Activated T-cell treated with anti-CD3 and anti-CD28 coated beads, Interleukin-2, amount 50 U/mL, for 4 hours (primary cell): ENCODE measurements around the gene ARID2. TPM values are rescaled to one million over a fixed set of nuclear protein-coding genes. Genes with fewer than 3 reads are reported as not detected.

Experiments
- ATAC-seq, 2 donors: fragments of 200-7000 bp; cut with Tn5 transposase; one replicate each; pipeline ENCODE4 v1.10.0; 2021
- DNase-seq: peaks from one replicate; pipeline ENCODE4 v3.0.0-alpha.2; 2020
- H3K27me3 Mint-ChIP-seq: one replicate; pipeline ENCODE4 v1.8.0; 2021; ENCODE audit warnings: low read depth, mixed read lengths
- H3K36me3 Mint-ChIP-seq: one replicate; pipeline ENCODE4 v1.8.0; 2022; ENCODE audit warnings: mixed read lengths; ENCODE audit not compliant: insufficient read depth
- H3K4me1 Mint-ChIP-seq: one replicate; pipeline ENCODE4 v1.8.0; 2021; ENCODE audit warnings: low read depth, mixed read lengths
- H3K4me3 Mint-ChIP-seq: one replicate; pipeline ENCODE4 v1.8.0; 2021; ENCODE audit warnings: mild to moderate bottlenecking, moderate library complexity, mixed read lengths
- H3K9me3 Mint-ChIP-seq: one replicate; pipeline ENCODE4 v1.8.0; 2021; ENCODE audit warnings: mixed read lengths
- total RNA-seq, 3 donors: library from RNA; stranded (reverse); gene quantifications; one replicate each; pipeline ENCODE4 v1.2.1, GENCODE V29; 2021

ARID2 gene
- total RNA-seq, 3 donors from 2014 or later = 19.6 to 21.2 (median 20.0) TPM

GRCh38 chr12:45763381-45763780, 33.9 kb downstream of the ARID2 start:
- no peak for DNase-seq
- H3K4me3 Mint-ChIP-seq = no peak overlapping the region
- ATAC-seq = no peak
- peaks cover 2% of the 10 kb centered on the region for H3K9me3 Mint-ChIP-seq
- H3K36me3 Mint-ChIP-seq = peaks cover 18% of the 10 kb centered on the region
- H3K4me1 Mint-ChIP-seq = peaks cover 50% of the 10 kb centered on the region
- no peaks in the 10 kb centered on the region for H3K27me3 Mint-ChIP-seq

GRCh38 chr12:45768194-45768593, 38.7 kb downstream of the ARID2 start:
- ATAC-seq (no peak), DNase-seq (no peak)
- peaks cover 15% of the 10 kb centered on the region for H3K9me3 Mint-ChIP-seq
- H3K4me3 Mint-ChIP-seq = no peak overlapping the region
- peaks cover 25% of the 10 kb centered on the region for H3K36me3 Mint-ChIP-seq
- H3K27me3 Mint-ChIP-seq = no peaks in the 10 kb centered on the region
- peaks cover 49% of the 10 kb centered on the region for H3K4me1 Mint-ChIP-seq

GRCh38 chr12:45773747-45774146, 44.2 kb downstream of the ARID2 start:
- no peak overlapping the region for H3K4me3 Mint-ChIP-seq
- H3K27me3 Mint-ChIP-seq = no peaks in the 10 kb centered on the region
- peaks cover 9% of the 10 kb centered on the region for H3K36me3 Mint-ChIP-seq
- DNase-seq (no peak), ATAC-seq (no peak)
- H3K4me1 Mint-ChIP-seq = peaks cover 47% of the 10 kb centered on the region
- H3K9me3 Mint-ChIP-seq = peaks cover 10% of the 10 kb centered on the region

GRCh38 chr12:45774508-45775162, 45.1 kb downstream of the ARID2 start:
- DNase-seq (no peak), ATAC-seq (no peak)
- Mint-ChIP-seq H3K27me3 (no peaks in the 10 kb centered on the region), H3K9me3 (peaks cover 2% of the 10 kb centered on the region), H3K4me3 (no peak overlapping the region), H3K4me1 (peaks cover 42% of the 10 kb centered on the region), H3K36me3 (peaks cover 3% of the 10 kb centered on the region)

- H3K9me3 Mint-ChIP-seq = no peaks in the 10 kb centered on the region
- H3K36me3 Mint-ChIP-seq = peaks cover 1% of the 10 kb centered on the region
- H3K4me1 Mint-ChIP-seq = peaks cover 41% of the 10 kb centered on the region
- no peak overlapping the region for H3K4me3 Mint-ChIP-seq
- no peak for DNase-seq
- no peak for ATAC-seq
- no peaks in the 10 kb centered on the region for H3K27me3 Mint-ChIP-seq
These were observed 46.0 kb downstream of the ARID2 start for GRCh38 chr12:45775465-45775864.

- H3K27me3 Mint-ChIP-seq = no peaks in the 10 kb centered on the region
- H3K36me3 Mint-ChIP-seq = peaks cover 1% of the 10 kb centered on the region
- H3K4me3 Mint-ChIP-seq = no peak overlapping the region
- DNase-seq (no peak), ATAC-seq (no peak)
- peaks cover 39% of the 10 kb centered on the region for H3K4me1 Mint-ChIP-seq
- H3K9me3 Mint-ChIP-seq = no peaks in the 10 kb centered on the region
These were observed 46.5 kb downstream of the ARID2 start for GRCh38 chr12:45775964-45776363.

GRCh38 chr12:45779936-45780335, 50.4 kb downstream of the ARID2 start:
- Mint-ChIP-seq H3K36me3 (peaks cover 1% of the 10 kb centered on the region), H3K4me1 (peaks cover 13% of the 10 kb centered on the region), H3K9me3 (no peaks in the 10 kb centered on the region), H3K4me3 (no peak overlapping the region), H3K27me3 (no peaks in the 10 kb centered on the region)
- no peak for DNase-seq
- no peak for ATAC-seq

GRCh38 chr12:45781080-45781479, 51.6 kb downstream of the ARID2 start:
- no peak for DNase-seq
- H3K4me1 Mint-ChIP-seq = peaks cover 8% of the 10 kb centered on the region
- peaks cover 1% of the 10 kb centered on the region for H3K36me3 Mint-ChIP-seq
- no peaks in the 10 kb centered on the region for H3K27me3 Mint-ChIP-seq
- ATAC-seq = no peak
- H3K9me3 Mint-ChIP-seq = no peaks in the 10 kb centered on the region
- H3K4me3 Mint-ChIP-seq = no peak overlapping the region

GRCh38 chr12:45785315-45785714, 55.8 kb downstream of the ARID2 start:
- H3K9me3 Mint-ChIP-seq = no peaks in the 10 kb centered on the region
- no peaks in the 10 kb centered on the region for H3K27me3 Mint-ChIP-seq
- no peak for DNase-seq
- peaks cover 6% of the 10 kb centered on the region for H3K36me3 Mint-ChIP-seq
- no peak overlapping the region for H3K4me3 Mint-ChIP-seq
- H3K4me1 Mint-ChIP-seq = peaks cover 20% of the 10 kb centered on the region
- ATAC-seq = no peak

- no peak for DNase-seq
- no peak for ATAC-seq
- H3K9me3 Mint-ChIP-seq = no peaks in the 10 kb centered on the region
- H3K4me3 Mint-ChIP-seq = no peak overlapping the region
- peaks cover 36% of the 10 kb centered on the region for H3K4me1 Mint-ChIP-seq
- peaks cover 9% of the 10 kb centered on the region for H3K36me3 Mint-ChIP-seq
- H3K27me3 Mint-ChIP-seq = no peaks in the 10 kb centered on the region
These were observed 59.5 kb downstream of the ARID2 start for GRCh38 chr12:45789025-45789424.

- Mint-ChIP-seq H3K4me1 (peaks cover 21% of the 10 kb centered on the region), H3K36me3 (peaks cover 17% of the 10 kb centered on the region), H3K27me3 (no peaks in the 10 kb centered on the region), H3K4me3 (no peak overlapping the region), H3K9me3 (no peaks in the 10 kb centered on the region)
- ATAC-seq (no peak), DNase-seq (no peak)
These were observed 64.9 kb downstream of the ARID2 start for GRCh38 chr12:45794422-45794821.

GRCh38 chr12:45801625-45802024, 72.1 kb downstream of the ARID2 start:
- no peak for ATAC-seq

GRCh38 chr12:45803111-45803510, 73.6 kb downstream of the ARID2 start:
- Mint-ChIP-seq H3K4me3 (no peak overlapping the region), H3K9me3 (no peaks in the 10 kb centered on the region), H3K36me3 (peaks cover 17% of the 10 kb centered on the region), H3K27me3 (no peaks in the 10 kb centered on the region), H3K4me1 (peaks cover 40% of the 10 kb centered on the region)
- ATAC-seq (no peak), DNase-seq (no peak)

More at GRCh38 chr12:45801625-45802024, 72.1 kb downstream of the ARID2 start:
- Mint-ChIP-seq H3K36me3 (peaks cover 17% of the 10 kb centered on the region), H3K4me3 (no peak overlapping the region), H3K27me3 (no peaks in the 10 kb centered on the region), H3K9me3 (no peaks in the 10 kb centered on the region), H3K4me1 (peaks cover 32% of the 10 kb centered on the region)
- no peak for DNase-seq

- no peak overlapping the region for H3K4me3 Mint-ChIP-seq
- H3K4me1 Mint-ChIP-seq = no peaks in the 10 kb centered on the region
- DNase-seq = no peak
- H3K36me3 Mint-ChIP-seq = peaks cover 21% of the 10 kb centered on the region
- ATAC-seq = no peak
- no peaks in the 10 kb centered on the region for H3K9me3 Mint-ChIP-seq
- no peaks in the 10 kb centered on the region for H3K27me3 Mint-ChIP-seq
These were observed 87.1 kb downstream of the ARID2 start for GRCh38 chr12:45816652-45817051.

- Mint-ChIP-seq H3K36me3 (peaks cover 42% of the 10 kb centered on the region), H3K27me3 (no peaks in the 10 kb centered on the region), H3K4me3 (no peak overlapping the region), H3K9me3 (peaks cover 4% of the 10 kb centered on the region), H3K4me1 (peaks cover 2% of the 10 kb centered on the region)
- DNase-seq (no peak), ATAC-seq (no peak)
These were observed 98.5 kb downstream of the ARID2 start for GRCh38 chr12:45827974-45828373.
